Measurements from ENCODE around the gene TRIM39. TPM values are rescaled to one million over a fixed set of nuclear protein-coding genes. Genes with fewer than 3 reads are reported as not detected.
"Not testable (repeated sequence)": the region's sequence is repeated elsewhere in the genome, so short reads cannot be mapped to it uniquely, and the experiment has no call there.

The TRIM39 gene
- total RNA-seq: 12.1 and 14.5 TPM in 2 replicates

DNA sequence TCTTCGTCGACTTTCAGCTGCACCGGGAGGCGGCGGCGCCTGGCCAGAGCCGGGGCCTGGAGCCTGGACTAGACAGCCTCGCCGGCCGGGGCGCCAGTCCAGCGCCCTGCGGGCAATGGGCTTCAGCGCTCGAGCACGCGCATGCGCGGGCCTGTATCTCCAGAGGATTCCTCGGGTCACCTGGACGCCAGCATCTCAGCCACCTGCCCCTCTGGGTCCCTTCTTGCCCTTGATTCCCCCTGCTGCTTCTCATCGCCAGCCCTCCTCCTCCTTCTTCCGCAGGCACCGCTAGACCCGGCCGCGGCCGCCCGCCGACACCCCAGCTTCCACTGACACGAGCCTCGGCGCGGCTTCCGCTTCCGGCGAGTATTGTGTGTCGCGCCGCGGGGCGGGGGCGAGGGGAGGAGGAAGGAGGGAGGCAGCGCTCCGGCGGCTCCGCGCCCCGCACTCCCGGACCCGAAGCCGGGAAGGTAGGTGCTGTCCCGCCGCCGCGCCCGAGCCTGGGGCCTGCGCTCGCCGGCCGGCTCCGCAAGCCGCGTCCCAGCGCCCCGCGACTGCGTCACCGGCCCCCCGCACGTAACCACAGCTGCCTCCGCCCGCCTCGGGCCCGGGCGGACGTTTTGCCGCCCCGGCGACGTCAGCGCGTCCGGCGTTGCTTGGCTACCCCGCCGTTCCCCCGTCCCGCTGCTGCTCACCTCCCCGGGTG, at the start of gene TRIM39:
TSS of gene TRIM39 (plus strand) at position 402 of the 706 bp plus-strand sequence. CDS start 2,391 bp downstream, outside the sequence.
- H3K79me2 ChIP-seq (ENCODE audit: insufficient read depth, low read length): peaks cover 55% of the 10 kb centered on the region

DNA sequence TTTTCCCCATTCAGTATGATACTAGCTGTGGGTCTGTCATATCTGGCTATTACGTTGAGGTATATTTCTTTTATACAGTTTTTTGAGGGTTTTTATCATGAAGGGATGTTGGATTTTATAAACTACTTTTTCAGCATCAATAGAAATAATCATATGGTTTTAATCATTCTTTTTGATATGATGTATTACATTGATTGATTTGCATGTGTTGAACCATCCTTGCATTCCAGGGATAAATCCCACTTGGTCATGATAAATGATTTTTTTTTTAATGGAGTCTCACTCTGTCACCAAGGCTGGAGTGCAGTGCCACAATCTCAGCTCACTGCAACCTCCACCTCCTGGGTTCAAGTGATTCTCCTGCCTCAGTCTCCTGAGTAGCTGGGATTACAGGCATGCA, 45.7 kb upstream of the TRIM39 start:
- H3K27ac ChIP-seq (ENCODE audit: low read depth, low read length); H4K20me1 ChIP-seq (ENCODE audit: insufficient read depth, low read length); DNase-seq (ENCODE audit: insufficient read length, low spot score, missing footprints): not testable (repeated sequence)

More for the DNA sequence above, at the start of gene TRIM39:
- peaks cover 26% of the 10 kb centered on the region for H4K20me1 ChIP-seq (ENCODE audit: insufficient read depth, low read length)
- H3K27ac ChIP-seq (ENCODE audit: low read depth, low read length): peak within 1 kb of the TSS; percentile 98
- peaks cover 39% of the 10 kb centered on the region for H3K4me1 ChIP-seq (ENCODE audit: insufficient read depth, low read length)
- H3K36me3 ChIP-seq (ENCODE audit: insufficient read depth, low read length): peaks cover 25% of the 10 kb centered on the region
- TF ChIP-seq, protein P1, sequence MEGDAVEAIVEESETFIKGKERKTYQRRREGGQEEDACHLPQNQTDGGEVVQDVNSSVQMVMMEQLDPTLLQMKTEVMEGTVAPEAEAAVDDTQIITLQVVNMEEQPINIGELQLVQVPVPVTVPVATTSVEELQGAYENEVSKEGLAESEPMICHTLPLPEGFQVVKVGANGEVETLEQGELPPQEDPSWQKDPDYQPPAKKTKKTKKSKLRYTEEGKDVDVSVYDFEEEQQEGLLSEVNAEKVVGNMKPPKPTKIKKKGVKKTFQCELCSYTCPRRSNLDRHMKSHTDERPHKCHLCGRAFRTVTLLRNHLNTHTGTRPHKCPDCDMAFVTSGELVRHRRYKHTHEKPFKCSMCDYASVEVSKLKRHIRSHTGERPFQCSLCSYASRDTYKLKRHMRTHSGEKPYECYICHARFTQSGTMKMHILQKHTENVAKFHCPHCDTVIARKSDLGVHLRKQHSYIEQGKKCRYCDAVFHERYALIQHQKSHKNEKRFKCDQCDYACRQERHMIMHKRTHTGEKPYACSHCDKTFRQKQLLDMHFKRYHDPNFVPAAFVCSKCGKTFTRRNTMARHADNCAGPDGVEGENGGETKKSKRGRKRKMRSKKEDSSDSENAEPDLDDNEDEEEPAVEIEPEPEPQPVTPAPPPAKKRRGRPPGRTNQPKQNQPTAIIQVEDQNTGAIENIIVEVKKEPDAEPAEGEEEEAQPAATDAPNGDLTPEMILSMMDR (IDR thresholded peaks at IDR 0.05; ENCODE audit: extremely low read depth, low read depth, low read length): no peak
- peak within 1 kb of the TSS; percentile 100 for H3K4me2 ChIP-seq (ENCODE audit: insufficient read depth, low read length)
- H3K4me3 ChIP-seq (ENCODE audit: insufficient read depth, low read length): peak within 1 kb of the TSS; percentile 99
- peak within 1 kb of the TSS; percentile 98 for H2AFZ ChIP-seq (ENCODE audit: low read length)
- DNase-seq (ENCODE audit: insufficient read length, low spot score, missing footprints): peak; percentile 97
- H3K27me3 ChIP-seq (ENCODE audit: insufficient read depth, low read length): no peaks in the 10 kb centered on the region
- H3K9me3 ChIP-seq (ENCODE audit: low read depth, low read length): no peaks in the 10 kb centered on the region

DNA sequence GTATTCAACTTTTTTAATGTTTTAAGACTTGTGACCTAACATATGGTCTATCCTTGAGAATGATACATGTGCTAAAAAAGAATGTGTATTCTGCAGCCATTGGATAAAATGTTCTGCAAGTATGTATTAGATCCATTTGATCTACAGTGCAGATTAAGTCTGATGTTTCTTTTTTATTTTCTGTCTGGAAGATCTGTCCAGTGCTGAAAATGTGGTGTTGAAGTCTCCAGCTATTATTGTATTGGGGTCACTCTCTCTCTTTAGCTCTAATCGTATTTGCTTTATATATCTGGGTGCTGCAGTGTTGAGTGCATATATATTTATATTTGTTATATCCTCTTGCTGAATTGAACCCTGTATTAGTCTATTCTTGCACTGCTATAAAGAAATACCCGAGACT, 44.2 kb upstream of the TRIM39 start:
- H3K4me3 ChIP-seq (ENCODE audit: insufficient read depth, low read length): no peak overlapping the region
- no peaks in the 10 kb centered on the region for H4K20me1 ChIP-seq (ENCODE audit: insufficient read depth, low read length)
- TF ChIP-seq, protein P1 (IDR thresholded peaks at IDR 0.05; ENCODE audit: extremely low read depth, low read depth, low read length): no peak
- no peaks in the 10 kb centered on the region for H3K79me2 ChIP-seq (ENCODE audit: insufficient read depth, low read length)
- H3K27ac ChIP-seq (ENCODE audit: low read depth, low read length): no peak overlapping the region
- no peak overlapping the region for H3K4me2 ChIP-seq (ENCODE audit: insufficient read depth, low read length)
- peaks cover 22% of the 10 kb centered on the region for H3K9me3 ChIP-seq (ENCODE audit: low read depth, low read length)
- H3K4me1 ChIP-seq (ENCODE audit: insufficient read depth, low read length): no peaks in the 10 kb centered on the region
- no peak overlapping the region for H2AFZ ChIP-seq (ENCODE audit: low read length)
- H3K36me3 ChIP-seq (ENCODE audit: insufficient read depth, low read length): no peaks in the 10 kb centered on the region
- H3K27me3 ChIP-seq (ENCODE audit: insufficient read depth, low read length): no peaks in the 10 kb centered on the region
- no peak for DNase-seq (ENCODE audit: insufficient read length, low spot score, missing footprints)

More for the DNA sequence above, 45.7 kb upstream of the TRIM39 start:
- H3K4me3 ChIP-seq (ENCODE audit: insufficient read depth, low read length); H3K27me3 ChIP-seq (ENCODE audit: insufficient read depth, low read length); H3K4me2 ChIP-seq (ENCODE audit: insufficient read depth, low read length); H3K36me3 ChIP-seq (ENCODE audit: insufficient read depth, low read length); H3K4me1 ChIP-seq (ENCODE audit: insufficient read depth, low read length); H2AFZ ChIP-seq (ENCODE audit: low read length); H3K79me2 ChIP-seq (ENCODE audit: insufficient read depth, low read length): not testable (repeated sequence)
- H3K9me3 ChIP-seq (ENCODE audit: low read depth, low read length): peaks cover 16% of the 10 kb centered on the region

DNA sequence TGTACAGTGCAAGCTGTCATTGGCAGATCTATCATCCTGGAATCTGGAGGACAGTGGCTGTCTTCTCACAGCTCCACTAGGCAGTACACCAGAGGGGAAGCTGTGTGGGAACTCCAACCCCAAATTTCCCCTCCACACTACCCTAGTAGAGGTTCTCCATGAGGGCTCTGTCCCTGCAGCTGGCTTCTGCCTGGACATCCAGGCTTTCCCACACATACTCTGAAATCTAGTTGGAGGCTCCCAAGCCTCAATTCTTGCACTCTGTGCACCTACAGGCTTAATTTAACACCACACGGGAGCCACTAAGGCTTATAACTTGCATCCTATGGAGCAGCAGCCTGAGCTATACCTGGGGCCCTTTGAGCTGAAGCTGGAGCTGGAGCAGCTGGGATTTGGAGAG, 43.0 kb upstream of the TRIM39 start:
- no peak overlapping the region for H3K27ac ChIP-seq (ENCODE audit: low read depth, low read length)
- no peaks in the 10 kb centered on the region for H4K20me1 ChIP-seq (ENCODE audit: insufficient read depth, low read length)
- no peaks in the 10 kb centered on the region for H3K4me1 ChIP-seq (ENCODE audit: insufficient read depth, low read length)
- no peak overlapping the region for H2AFZ ChIP-seq (ENCODE audit: low read length)
- no peaks in the 10 kb centered on the region for H3K27me3 ChIP-seq (ENCODE audit: insufficient read depth, low read length)
- H3K79me2 ChIP-seq (ENCODE audit: insufficient read depth, low read length): no peaks in the 10 kb centered on the region
- TF ChIP-seq, protein P1 (IDR thresholded peaks at IDR 0.05; ENCODE audit: extremely low read depth, low read depth, low read length): no peak
- no peak overlapping the region for H3K4me3 ChIP-seq (ENCODE audit: insufficient read depth, low read length)
- peaks cover 4% of the 10 kb centered on the region for H3K36me3 ChIP-seq (ENCODE audit: insufficient read depth, low read length)
- H3K4me2 ChIP-seq (ENCODE audit: insufficient read depth, low read length): no peak overlapping the region
- no peak for DNase-seq (ENCODE audit: insufficient read length, low spot score, missing footprints)
- H3K9me3 ChIP-seq (ENCODE audit: low read depth, low read length): peaks cover 21% of the 10 kb centered on the region

All from osteoblast (primary cell).